WTC11 (cell line): ENCODE data around the gene SIN3A. TPM values are rescaled to one million over a fixed set of nuclear protein-coding genes. Genes with fewer than 3 reads are reported as not detected.
A peak's percentile ranks its signal among the peaks of the same experiment; 100 is the strongest.

Experiments used
- ATAC-seq: fragments of 200-7000 bp; cut with Tn5 transposase; 2 replicates; pipeline ENCODE4 v1.10.0; 2021; ENCODE audit warnings: mild to moderate bottlenecking, moderate library complexity
- CTCF ChIA-PET: fragments of 300-600 bp; sonication (Branson Sonifier 250); formaldehyde crosslinking; loops from one replicate; lab custom pipeline; 2021; ENCODE audit warnings: antibody characterized with exemption; lab: Charles Lee
- POLR2A ChIA-PET: fragments of 350-600 bp; sonication (Branson Sonifier 250); formaldehyde crosslinking; loops from one replicate; lab custom pipeline; 2021; ENCODE audit warnings: antibody characterized with exemption; lab: Charles Lee
- DNase-seq: peaks from one replicate; pipeline ENCODE4 v3.0.0; 2021; ENCODE audit warnings: low spot score
- H3K27ac Mint-ChIP-seq: 2 replicates; pipeline ENCODE4 v1.8.0; 2021; ENCODE audit warnings: mixed read lengths
- H3K27me3 Mint-ChIP-seq: 2 replicates; pipeline ENCODE4 v1.8.0; 2021; ENCODE audit warnings: low read depth, mild to moderate bottlenecking, moderate library complexity, mixed read lengths
- H3K36me3 Mint-ChIP-seq: 2 replicates; pipeline ENCODE4 v1.8.0; 2021; ENCODE audit warnings: mixed read lengths
- H3K4me1 Mint-ChIP-seq: 2 replicates; pipeline ENCODE4 v1.8.0; 2022; ENCODE audit warnings: mixed read lengths
- H3K4me3 Mint-ChIP-seq: 2 replicates; pipeline ENCODE4 v1.8.0; 2021; ENCODE audit warnings: mild to moderate bottlenecking, moderate library complexity, mixed read lengths
- H3K9me3 Mint-ChIP-seq: 2 replicates; pipeline ENCODE4 v1.8.0; 2021; ENCODE audit warnings: mixed read lengths
- ARID4B ChIP-seq: sonication (generic); formaldehyde crosslinking; IDR thresholded peaks from 2 replicates; pipeline ENCODE4 v1.8.0; 2023; ENCODE audit warnings: missing genetic modification reagents, mild to moderate bottlenecking, borderline replicate concordance
- ATF1 ChIP-seq: sonication (generic); formaldehyde crosslinking; IDR thresholded peaks from 2 replicates; pipeline ENCODE4 v1.8.1; 2023; ENCODE audit warnings: mild to moderate bottlenecking, moderate library complexity, missing genetic modification reagents
- E2F5 ChIP-seq: sonication (generic); formaldehyde crosslinking; IDR thresholded peaks from 2 replicates; pipeline ENCODE4 v1.8.1; 2022; ENCODE audit warnings: mild to moderate bottlenecking, moderate library complexity, missing genetic modification reagents
- ELF4 ChIP-seq: sonication (generic); formaldehyde crosslinking; IDR thresholded peaks from 2 replicates; pipeline ENCODE4 v1.8.1; 2022; ENCODE audit warnings: low read depth, mild to moderate bottlenecking, moderate library complexity, missing genetic modification reagents
- ETV6 ChIP-seq: sonication (generic); formaldehyde crosslinking; IDR thresholded peaks from 2 replicates; pipeline ENCODE4 v1.8.1; 2022; ENCODE audit warnings: mild to moderate bottlenecking, missing genetic modification reagents
- GTF2I ChIP-seq: fragments of 250-450 bp; sonication (Bioruptor Pico); conservative IDR thresholded peaks from 2 replicates; pipeline ENCODE4 v1.4.0; 2021; ENCODE audit warnings: mild to moderate bottlenecking
- IRF2 ChIP-seq: sonication (generic); formaldehyde crosslinking; IDR thresholded peaks from 2 replicates; pipeline ENCODE4 v1.8.0; 2022; ENCODE audit warnings: low read depth, missing genetic modification reagents, borderline replicate concordance
- JUN ChIP-seq: sonication (generic); formaldehyde crosslinking; IDR thresholded peaks from 2 replicates; pipeline ENCODE4 v1.8.0; 2023; ENCODE audit warnings: mild to moderate bottlenecking, missing genetic modification reagents
- KAT7 ChIP-seq: sonication (generic); formaldehyde crosslinking; IDR thresholded peaks from 2 replicates; pipeline ENCODE4 v1.8.1; 2023; ENCODE audit warnings: missing genetic modification reagents, mild to moderate bottlenecking, borderline replicate concordance
- MLX ChIP-seq: sonication (generic); formaldehyde crosslinking; IDR thresholded peaks from 2 replicates; pipeline ENCODE4 v1.8.1; 2023; ENCODE audit warnings: mild to moderate bottlenecking, missing genetic modification reagents, moderate library complexity
- RORB ChIP-seq: fragments of 250-450 bp; sonication (Bioruptor Pico); IDR thresholded peaks from 2 replicates; pipeline ENCODE4 v1.9.0; 2021; ENCODE audit warnings: mild to moderate bottlenecking
- SMAD4 ChIP-seq: sonication (generic); formaldehyde crosslinking; IDR thresholded peaks from 2 replicates; pipeline ENCODE4 v1.8.0; 2022; ENCODE audit warnings: mild to moderate bottlenecking, missing genetic modification reagents
- ZNF121 ChIP-seq: sonication (generic); formaldehyde crosslinking; IDR thresholded peaks from 2 replicates; pipeline ENCODE4 v1.8.0; 2023; ENCODE audit warnings: missing genetic modification reagents
- ZNF263 ChIP-seq: sonication (generic); formaldehyde crosslinking; IDR thresholded peaks from 2 replicates; pipeline ENCODE4 v1.8.1; 2022; ENCODE audit warnings: low read depth, mild to moderate bottlenecking, moderate library complexity, missing genetic modification reagents
- ZNF317 ChIP-seq: sonication (generic); formaldehyde crosslinking; IDR thresholded peaks from 2 replicates; pipeline ENCODE4 v1.8.1; 2023; ENCODE audit warnings: low read depth, mild to moderate bottlenecking, moderate library complexity, missing genetic modification reagents, borderline replicate concordance
- total RNA-seq: library from RNA; stranded (reverse); gene quantifications from 3 replicates; pipeline ENCODE4 v1.2.3, GENCODE V29; 2021
- TF ChIP-seq, protein P1 (sequence below): sonication (generic); formaldehyde crosslinking; IDR thresholded peaks from 2 replicates; pipeline ENCODE4 v1.8.0; 2022; ENCODE audit warnings: mild to moderate bottlenecking, missing genetic modification reagents
- TF ChIP-seq, protein P2 (sequence below): sonication (generic); formaldehyde crosslinking; IDR thresholded peaks from 2 replicates; pipeline ENCODE4 v1.8.1; 2023; ENCODE audit warnings: mild to moderate bottlenecking, missing genetic modification reagents
- TF ChIP-seq, protein P3 (sequence below): fragments of 250-450 bp; sonication (Bioruptor Pico); conservative IDR thresholded peaks from 2 replicates; pipeline ENCODE4 v1.9.0; 2021; ENCODE audit warnings: mild to moderate bottlenecking
- TF ChIP-seq, protein P4 (sequence below): fragments of 250-450 bp; sonication (Bioruptor Pico); IDR thresholded peaks from 2 replicates; pipeline ENCODE4 v1.9.0; 2021; ENCODE audit warnings: mild to moderate bottlenecking
- TF ChIP-seq, protein P5 (sequence below): sonication (generic); formaldehyde crosslinking; IDR thresholded peaks from 2 replicates; pipeline ENCODE4 v1.8.0; 2022; ENCODE audit warnings: mild to moderate bottlenecking, missing genetic modification reagents

SIN3A gene
- total RNA-seq, 1 experiment from 2014 or later, result 113 TPM

GRCh38 chr15:75347222-75348033 lies 104.1 kb downstream of the SIN3A start:
- ChIA-PET CTCF (interaction anchor here (2.0 to 3.9 kb wide), 2 partner anchors 21 to 39 kb away, joined by 7 to 25 read pairs; partner anchors contain the start of gene MAN2C1), POLR2A (interaction anchor here (0.6 to 3.1 kb wide), 2 partner anchors 21 to 186 kb away, joined by 5 to 14 read pairs; partner anchors contain the start of gene MAN2C1)
- peak; percentile 74 for DNase-seq
- Mint-ChIP-seq H3K9me3 (no peaks in the 10 kb centered on the region), H3K36me3 (no peaks in the 10 kb centered on the region), H3K27ac (no peak overlapping the region), H3K4me3 (peak overlapping the region; percentile 84), H3K4me1 (peaks cover 9% of the 10 kb centered on the region), H3K27me3 (peaks cover 35% of the 10 kb centered on the region)
- peak; percentile 41 for ATAC-seq
- TF ChIP-seq MLX, result no peak
- TF ChIP-seq, protein P1, sequence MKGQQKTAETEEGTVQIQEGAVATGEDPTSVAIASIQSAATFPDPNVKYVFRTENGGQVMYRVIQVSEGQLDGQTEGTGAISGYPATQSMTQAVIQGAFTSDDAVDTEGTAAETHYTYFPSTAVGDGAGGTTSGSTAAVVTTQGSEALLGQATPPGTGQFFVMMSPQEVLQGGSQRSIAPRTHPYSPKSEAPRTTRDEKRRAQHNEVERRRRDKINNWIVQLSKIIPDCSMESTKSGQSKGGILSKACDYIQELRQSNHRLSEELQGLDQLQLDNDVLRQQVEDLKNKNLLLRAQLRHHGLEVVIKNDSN (CRISPR knock-in tag), result 0 out of 2 replicates have a peak, but pooled peaks have one; percentile 36
- TF ChIP-seq SMAD4 (CRISPR knock-in tag), result no peak
- peak; percentile 49; the same call in 1 of the 2 replicates for TF ChIP-seq ZNF317 (CRISPR knock-in tag)
- TF ChIP-seq E2F5 (CRISPR knock-in tag), result 0 out of 2 replicates have a peak, but pooled peaks have one; percentile 38
- TF ChIP-seq ZNF121 (CRISPR knock-in tag), result no peak
- no peak for TF ChIP-seq ELF4 (CRISPR knock-in tag)
- TF ChIP-seq, protein P2, sequence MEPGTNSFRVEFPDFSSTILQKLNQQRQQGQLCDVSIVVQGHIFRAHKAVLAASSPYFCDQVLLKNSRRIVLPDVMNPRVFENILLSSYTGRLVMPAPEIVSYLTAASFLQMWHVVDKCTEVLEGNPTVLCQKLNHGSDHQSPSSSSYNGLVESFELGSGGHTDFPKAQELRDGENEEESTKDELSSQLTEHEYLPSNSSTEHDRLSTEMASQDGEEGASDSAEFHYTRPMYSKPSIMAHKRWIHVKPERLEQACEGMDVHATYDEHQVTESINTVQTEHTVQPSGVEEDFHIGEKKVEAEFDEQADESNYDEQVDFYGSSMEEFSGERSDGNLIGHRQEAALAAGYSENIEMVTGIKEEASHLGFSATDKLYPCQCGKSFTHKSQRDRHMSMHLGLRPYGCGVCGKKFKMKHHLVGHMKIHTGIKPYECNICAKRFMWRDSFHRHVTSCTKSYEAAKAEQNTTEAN, result 0 out of 2 replicates have a peak, but pooled peaks have one; percentile 39
- no peak for TF ChIP-seq IRF2 (CRISPR knock-in tag)
- TF ChIP-seq ETV6 (CRISPR knock-in tag), result no peak
- TF ChIP-seq ATF1 (CRISPR knock-in tag), result no peak
- TF ChIP-seq, protein P3, sequence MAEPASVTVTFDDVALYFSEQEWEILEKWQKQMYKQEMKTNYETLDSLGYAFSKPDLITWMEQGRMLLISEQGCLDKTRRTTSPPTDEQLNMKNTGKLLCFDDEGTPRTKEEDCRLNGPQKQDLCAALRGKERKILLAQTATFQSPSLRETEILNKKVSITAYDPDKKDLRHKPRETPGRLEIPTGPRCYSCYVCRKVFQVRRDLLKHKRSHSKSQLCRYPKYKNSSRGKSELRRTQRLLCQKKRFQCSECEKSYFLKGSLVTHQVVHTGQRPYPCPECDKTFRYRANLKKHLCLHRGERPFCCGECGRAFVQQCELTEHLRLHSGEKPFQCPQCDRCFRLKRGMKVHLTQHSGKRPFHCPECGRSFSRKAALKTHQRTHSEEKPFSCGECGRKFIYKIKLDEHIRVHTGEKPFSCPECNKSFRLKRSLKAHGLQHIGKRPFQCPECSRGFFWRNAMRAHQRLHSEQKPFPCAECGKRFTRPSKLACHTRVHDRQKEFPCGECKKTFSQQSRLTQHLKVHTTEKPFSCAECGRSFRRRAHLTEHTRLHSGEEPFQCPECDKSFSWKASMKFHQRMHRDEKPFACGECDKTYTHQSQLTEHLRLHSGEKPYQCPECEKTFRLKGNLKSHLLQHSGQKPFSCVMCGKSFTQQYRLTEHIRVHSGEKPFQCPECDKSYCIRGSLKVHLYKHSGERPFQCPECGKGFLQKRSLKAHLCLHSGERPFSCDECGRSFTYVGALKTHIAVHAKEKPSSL (CRISPR knock-in tag), result no peak
- no peak for TF ChIP-seq KAT7 (CRISPR knock-in tag)
- no peak for TF ChIP-seq RORB (CRISPR knock-in tag)
- TF ChIP-seq, protein P4, sequence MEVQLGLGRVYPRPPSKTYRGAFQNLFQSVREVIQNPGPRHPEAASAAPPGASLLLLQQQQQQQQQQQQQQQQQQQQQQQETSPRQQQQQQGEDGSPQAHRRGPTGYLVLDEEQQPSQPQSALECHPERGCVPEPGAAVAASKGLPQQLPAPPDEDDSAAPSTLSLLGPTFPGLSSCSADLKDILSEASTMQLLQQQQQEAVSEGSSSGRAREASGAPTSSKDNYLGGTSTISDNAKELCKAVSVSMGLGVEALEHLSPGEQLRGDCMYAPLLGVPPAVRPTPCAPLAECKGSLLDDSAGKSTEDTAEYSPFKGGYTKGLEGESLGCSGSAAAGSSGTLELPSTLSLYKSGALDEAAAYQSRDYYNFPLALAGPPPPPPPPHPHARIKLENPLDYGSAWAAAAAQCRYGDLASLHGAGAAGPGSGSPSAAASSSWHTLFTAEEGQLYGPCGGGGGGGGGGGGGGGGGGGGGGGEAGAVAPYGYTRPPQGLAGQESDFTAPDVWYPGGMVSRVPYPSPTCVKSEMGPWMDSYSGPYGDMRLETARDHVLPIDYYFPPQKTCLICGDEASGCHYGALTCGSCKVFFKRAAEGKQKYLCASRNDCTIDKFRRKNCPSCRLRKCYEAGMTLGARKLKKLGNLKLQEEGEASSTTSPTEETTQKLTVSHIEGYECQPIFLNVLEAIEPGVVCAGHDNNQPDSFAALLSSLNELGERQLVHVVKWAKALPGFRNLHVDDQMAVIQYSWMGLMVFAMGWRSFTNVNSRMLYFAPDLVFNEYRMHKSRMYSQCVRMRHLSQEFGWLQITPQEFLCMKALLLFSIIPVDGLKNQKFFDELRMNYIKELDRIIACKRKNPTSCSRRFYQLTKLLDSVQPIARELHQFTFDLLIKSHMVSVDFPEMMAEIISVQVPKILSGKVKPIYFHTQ (CRISPR knock-in tag), result no peak
- peak; percentile 79 for TF ChIP-seq ZNF263
- TF ChIP-seq, protein P5, sequence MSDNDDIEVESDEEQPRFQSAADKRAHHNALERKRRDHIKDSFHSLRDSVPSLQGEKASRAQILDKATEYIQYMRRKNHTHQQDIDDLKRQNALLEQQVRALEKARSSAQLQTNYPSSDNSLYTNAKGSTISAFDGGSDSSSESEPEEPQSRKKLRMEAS, result peak; percentile 38
- 0 out of 2 replicates have a peak, but pooled peaks have one; percentile 59 for TF ChIP-seq ARID4B (CRISPR knock-in tag)
- TF ChIP-seq GTF2I (CRISPR knock-in tag), result no peak
- TF ChIP-seq JUN (CRISPR knock-in tag), result no peak
